ENCODE data around the gene CCDC9B.
A peak's percentile ranks its signal among the peaks of the same experiment; 100 is the strongest.

The CCDC9B gene

GRCh38 chr15:40344631-40345120 lies 3.9 kb upstream of the CCDC9B start:
- peak; percentile 13 for DNase-seq

- no peak for DNase-seq
Measured at GRCh38 chr15:40344217-40344616, 3.5 kb upstream of the CCDC9B start.

DNA sequence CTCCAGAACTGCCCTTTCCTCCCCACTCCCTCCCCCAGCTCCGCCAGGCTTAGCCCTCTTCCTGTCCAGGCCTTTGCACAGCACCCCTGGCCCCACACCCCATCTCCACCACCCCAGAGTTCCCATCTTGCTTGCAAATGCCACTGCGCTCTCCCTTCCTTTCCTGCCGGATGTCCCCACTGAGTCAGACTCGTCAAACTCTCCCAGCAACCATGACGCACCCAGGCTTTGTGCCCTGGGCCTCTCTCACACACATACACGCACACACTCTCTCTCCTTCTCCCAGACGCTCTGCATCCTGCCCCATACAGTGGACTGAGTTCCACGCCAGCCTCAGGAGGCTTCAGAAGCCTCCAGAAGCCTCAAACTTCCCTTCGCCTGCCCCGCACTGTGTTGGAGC lies 2.8 kb upstream of the CCDC9B start:
- DNase-seq, result no peak

DNA sequence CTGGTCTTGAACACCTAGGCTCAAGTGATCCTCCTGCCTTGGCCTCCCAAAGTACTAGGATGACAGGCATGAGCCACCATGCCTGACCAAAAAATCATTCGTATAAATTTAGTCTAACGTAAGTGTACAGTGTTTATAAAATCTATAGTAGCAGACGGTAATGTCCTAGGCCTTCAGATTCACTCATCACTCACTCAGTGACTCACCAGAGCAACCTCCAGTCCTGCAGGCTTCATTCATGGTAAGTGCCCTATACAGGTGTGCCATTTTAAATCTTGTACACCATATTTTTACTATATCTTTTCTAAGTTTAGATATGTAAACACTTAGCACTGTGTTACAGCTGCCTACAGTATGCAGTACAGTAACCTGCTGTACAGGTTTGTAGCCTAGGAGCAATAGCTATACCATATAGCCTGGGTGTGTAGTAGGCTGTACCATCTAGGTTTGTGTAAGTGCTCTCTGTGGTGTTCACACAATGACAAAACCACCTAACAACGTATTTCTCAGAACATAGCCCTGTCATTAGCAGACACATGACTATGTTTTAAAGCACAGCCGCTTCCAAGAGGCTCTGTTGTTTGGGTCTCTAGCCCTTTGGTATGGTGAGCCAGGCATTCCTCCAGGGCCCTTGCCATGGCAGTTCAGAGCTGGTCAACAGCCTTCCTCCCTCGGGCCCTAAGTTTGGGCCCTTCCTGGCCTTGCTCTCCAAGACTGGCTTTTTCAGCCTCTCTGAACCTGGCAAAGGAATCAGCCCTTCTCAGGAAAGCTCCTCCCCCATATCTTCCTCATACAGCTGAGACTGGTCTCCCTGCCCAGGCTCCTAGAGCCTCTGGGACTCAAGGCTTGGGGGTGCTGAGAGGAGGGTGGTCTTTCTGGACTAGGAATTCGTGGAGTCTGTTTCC lies 1.9 kb upstream of the CCDC9B start:
- DNase-seq, result no peak

GRCh38 chr15:40340038-40340739 lies 550 bp downstream of the CCDC9B start:
- no peak for DNase-seq

DNA sequence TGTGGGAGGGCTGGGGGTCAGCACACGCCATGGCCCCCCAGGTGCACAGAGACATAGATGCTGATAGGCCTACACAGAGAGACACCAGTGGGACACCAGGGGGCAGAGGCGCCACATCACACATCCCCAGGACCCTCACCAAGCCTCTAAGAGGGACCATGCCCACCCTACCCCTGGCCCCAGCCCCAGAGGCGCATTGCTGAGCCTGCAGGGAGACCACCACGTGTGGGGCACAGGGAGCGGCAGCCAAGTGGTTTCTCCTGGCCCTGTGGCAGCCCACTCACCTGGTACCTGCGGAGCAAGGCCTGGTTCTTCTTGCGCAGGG lies 1.2 kb downstream of the CCDC9B start:
- no peak for DNase-seq

DNA sequence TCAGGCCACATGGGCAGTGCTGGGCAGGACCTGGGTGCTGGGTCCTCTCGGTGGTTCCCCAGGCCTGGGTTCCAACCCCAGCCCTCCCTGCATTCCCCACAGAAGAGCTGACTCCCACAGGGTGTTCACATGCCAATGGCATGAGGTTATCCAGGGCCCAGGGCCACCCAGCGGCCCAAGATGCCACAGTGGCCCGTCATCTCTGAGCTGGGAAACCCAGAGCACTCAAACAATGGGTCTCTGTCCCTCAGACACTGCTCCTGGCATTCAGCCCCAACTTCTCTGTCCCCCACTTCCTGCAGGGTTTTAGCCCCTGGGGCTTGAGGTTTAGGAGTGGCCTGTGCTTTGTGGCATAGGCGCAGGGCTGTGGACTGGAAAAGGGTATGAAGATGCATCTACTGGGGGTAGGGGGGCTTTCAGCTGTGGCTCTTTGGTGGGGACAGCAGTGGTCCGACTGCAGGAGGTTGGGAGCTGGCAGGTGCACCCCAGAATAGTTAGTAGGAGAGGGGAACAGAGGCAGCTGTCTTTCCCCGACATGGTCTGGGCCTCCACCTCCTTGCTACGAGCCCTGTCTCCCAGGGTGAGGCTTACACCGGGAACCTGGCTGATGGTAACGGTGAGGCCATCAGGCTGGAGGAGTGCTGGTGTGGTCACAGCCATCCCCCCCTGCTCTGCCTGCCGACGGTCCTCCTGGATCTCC lies 1.7 kb downstream of the CCDC9B start:
- no peak for DNase-seq

DNA sequence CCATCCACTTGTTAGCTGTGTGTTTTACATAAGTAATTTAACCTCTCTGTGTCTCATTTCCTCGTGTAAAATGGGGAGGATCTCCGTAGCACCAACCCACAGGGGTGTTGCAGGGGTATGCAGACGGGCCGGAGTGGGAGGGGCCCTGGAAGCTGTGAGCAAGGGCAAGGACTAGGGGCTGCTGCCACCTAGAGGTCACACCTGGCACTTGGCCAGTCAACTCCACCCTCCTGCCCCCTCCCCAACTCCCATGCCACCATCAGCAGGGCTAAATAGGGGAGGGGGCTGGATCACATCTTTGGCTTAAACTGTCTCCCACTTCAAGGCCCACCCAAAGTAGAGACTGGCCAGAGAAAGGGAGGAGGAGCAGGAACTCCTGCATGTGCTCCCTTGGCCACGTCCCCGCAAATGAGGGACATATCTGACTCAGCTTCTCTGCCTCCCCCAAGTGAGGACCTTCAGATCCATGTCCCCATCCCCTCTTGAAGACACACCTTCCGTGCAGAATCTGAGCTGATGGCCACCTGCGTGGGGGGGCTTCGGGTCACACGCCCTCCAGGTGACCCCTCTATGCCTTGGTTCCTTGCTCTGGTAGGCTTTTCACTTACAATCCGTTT lies 2.6 kb downstream of the CCDC9B start:
- DNase-seq, result peak; percentile 10

DNA sequence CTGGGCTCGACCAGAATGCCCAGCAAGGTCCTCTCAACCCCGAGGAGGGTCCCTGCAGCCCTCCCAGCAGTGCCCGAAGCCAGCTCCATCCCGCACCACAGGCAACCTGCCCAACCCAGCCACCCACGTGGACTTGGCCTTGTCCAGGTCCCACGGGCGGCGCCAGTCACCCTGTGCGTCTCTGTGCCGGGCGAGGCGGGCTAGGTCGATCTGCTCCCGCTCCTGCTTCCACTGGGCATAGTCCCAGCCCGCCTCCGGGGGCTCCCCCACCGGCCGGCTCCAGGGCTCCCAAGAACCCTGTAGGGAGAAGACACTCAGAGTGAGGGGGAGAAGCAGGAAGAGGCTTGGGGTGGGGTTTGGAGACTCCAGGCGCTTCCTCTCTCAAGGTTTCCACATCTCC lies 3.1 kb downstream of the CCDC9B start:
- no peak for DNase-seq

DNA sequence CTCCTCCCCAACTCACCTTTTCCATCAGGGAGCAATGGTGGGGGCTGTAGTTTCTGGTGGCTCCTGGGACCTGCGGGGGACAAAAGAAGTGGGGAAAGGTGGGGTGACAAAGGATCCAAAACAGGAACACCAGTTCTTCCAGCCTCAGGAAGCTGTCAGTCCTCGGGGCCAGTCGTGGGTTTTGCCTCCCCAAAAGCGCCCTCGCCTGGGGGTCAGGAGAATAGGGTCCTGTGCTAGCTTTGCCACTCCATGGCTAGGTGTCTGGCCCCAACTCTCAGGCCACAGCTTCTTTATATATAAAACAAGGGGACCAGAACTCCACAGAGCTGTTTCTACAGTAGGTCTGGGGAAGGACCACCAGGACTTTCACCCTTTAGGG lies 4.0 kb downstream of the CCDC9B start:
- no peak for DNase-seq

- peak; percentile 52 for DNase-seq
Measured at GRCh38 chr15:40335938-40336743, 4.6 kb downstream of the CCDC9B start.

GRCh38 chr15:40334941-40335795 lies 5.6 kb downstream of the CCDC9B start:
- no peak for DNase-seq

- DNase-seq, result no peak
Measured at GRCh38 chr15:40334541-40334940, 6.2 kb downstream of the CCDC9B start.

- no peak for DNase-seq
Measured at GRCh38 chr15:40333922-40334492, 6.7 kb downstream of the CCDC9B start.

GRCh38 chr15:40332113-40332781 lies 8.5 kb downstream of the CCDC9B start:
- DNase-seq, result no peak

DNA sequence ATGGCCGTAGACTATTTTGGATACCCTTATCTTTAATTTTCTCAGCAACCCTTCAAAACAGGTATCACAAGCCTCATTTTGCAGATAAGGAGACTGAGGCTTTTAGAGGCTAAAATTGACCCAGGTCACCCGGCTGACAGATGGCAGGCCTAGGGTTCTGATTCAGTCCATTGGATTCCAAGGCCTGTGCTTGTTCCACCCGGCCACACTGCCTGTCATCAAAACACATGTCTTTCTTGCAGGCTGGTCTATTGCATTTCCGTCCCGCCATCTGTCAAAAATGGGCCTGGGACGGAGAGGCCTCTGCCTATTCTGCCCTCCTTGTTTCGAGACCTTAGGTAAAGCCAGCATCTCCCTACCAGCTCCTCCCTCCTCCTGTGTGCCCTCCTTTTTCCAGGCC lies 9.1 kb downstream of the CCDC9B start:
- no peak for DNase-seq

DNA sequence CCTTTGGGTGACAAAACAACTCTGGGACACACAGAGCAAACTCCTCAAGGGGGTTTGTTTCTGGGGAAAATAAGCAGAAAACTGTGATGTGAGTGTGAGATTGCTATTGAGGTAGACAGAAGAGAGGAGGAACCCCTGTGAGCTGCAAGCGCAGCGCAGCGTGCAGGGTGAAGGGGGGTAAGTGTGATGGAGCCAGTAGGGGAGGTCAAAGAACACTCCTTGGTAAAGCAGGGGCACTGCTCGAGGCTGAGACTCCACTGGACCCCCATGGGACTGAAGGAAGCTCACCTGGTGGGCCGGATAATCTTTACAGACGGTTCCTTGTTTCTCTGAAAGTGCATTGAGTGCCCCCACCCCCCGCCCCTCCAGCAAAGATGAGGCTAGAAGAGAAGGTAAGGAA lies 9.7 kb downstream of the CCDC9B start:
- DNase-seq, result no peak

DNA sequence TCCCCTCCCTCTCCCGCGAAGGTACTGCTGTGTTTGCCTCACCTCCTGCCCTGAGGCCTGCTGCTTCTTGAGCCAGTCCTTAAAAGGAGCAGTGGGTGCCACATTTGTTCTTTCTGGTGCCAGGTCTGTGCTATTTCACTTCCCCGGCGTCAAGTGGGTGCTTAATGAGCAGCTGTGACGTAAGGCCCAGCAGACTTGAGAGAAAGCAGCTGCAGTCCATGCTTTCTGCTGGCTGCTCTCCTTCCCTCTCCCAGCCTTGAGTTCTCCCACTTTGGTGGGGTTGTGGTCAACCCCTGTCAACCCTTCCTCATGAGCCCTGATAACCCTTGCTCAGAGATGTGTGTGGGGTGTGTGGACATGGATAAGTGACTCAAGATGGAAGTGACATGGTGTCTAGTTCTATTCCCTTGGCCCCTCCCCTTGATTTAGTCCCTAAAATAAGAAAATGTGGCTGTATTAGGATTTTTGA lies 10.3 kb downstream of the CCDC9B start:
- DNase-seq, result peak; percentile 81

GRCh38 chr15:40329804-40330203 lies 10.9 kb downstream of the CCDC9B start:
- DNase-seq, result no peak

GRCh38 chr15:40328751-40329150 lies 12.0 kb downstream of the CCDC9B start:
- no peak for DNase-seq
